ENCODE measurements around the gene PEDS1. TPM values are rescaled to one million over a fixed set of nuclear protein-coding genes. Genes with fewer than 3 reads are reported as not detected.

The PEDS1 gene
- total RNA-seq, 6 donors from 2014 or later, result 30.4 to 59.3 (median 34.2) TPM

- Histone ChIP-seq H3K36me3 (peaks cover 6 to 52% (median 27%) of the 10 kb centered on the region in 4 donors), H3K9me3 (no peaks in the 10 kb centered on the region), H3K4me3 (no peak overlapping the region), H3K27me3 (no peaks in the 10 kb centered on the region), H3K4me1 (peaks cover 71 to 99% (median 83%) of the 10 kb centered on the region in 4 donors), H3K27ac (peak overlapping the region; percentile 44 to 98 (median 74))
- TF ChIP-seq CTCF (IDR thresholded peaks at IDR 0.05) (no peak), EP300 (IDR thresholded peaks at IDR 0.05) (peak in 1 of 4 donors; percentile 69), POLR2A (IDR thresholded peaks at IDR 0.05) (no peak), POLR2AphosphoS5 (IDR thresholded peaks at IDR 0.05) (peak in 1 of 2 donors; percentile 70)
- WGBS, 2 donors, result 75 to 76% methylated on average over 10 to 12 of the region's 12 CpGs
- DNase-seq, result no peak
- ATAC-seq (ENCODE audit: low FRiP score in 2 of 2), result no peak
These were observed 11.5 kb downstream of the PEDS1 start for GRCh38 chr20:50141811-50142561.

- no peak overlapping the region for H3K4me3 ChIP-seq
- no peaks in the 10 kb centered on the region for H3K9me3 ChIP-seq
- H3K36me3 ChIP-seq, result peaks cover 6 to 58% (median 27%) of the 10 kb centered on the region in 4 donors
- WGBS, 2 donors, result 81 to 88% methylated on average over 4 to 6 of the region's 6 CpGs
- ATAC-seq (ENCODE audit: low FRiP score in 2 of 2), result no peak
- H3K27me3 ChIP-seq, result no peaks in the 10 kb centered on the region
- DNase-seq, result no peak
- H3K27ac ChIP-seq, result peak overlapping the region; percentile 28 to 98 (median 68)
- TF ChIP-seq POLR2A (IDR thresholded peaks at IDR 0.05) (no peak), EP300 (IDR thresholded peaks at IDR 0.05) (no peak), POLR2AphosphoS5 (IDR thresholded peaks at IDR 0.05) (no peak), CTCF (IDR thresholded peaks at IDR 0.05) (no peak)
- peaks cover 63 to 91% (median 74%) of the 10 kb centered on the region in 4 donors for H3K4me1 ChIP-seq
These were observed 12.4 kb downstream of the PEDS1 start for GRCh38 chr20:50141018-50141675.

- TF ChIP-seq CTCF (IDR thresholded peaks at IDR 0.05), result no peak
- no peak for TF ChIP-seq EP300 (IDR thresholded peaks at IDR 0.05)
- TF ChIP-seq POLR2AphosphoS5 (IDR thresholded peaks at IDR 0.05), result no peak
- no peak for TF ChIP-seq POLR2A (IDR thresholded peaks at IDR 0.05)
- Histone ChIP-seq H3K4me1 (peaks cover 55 to 84% (median 68%) of the 10 kb centered on the region in 4 donors), H3K27ac (peak overlapping the region; percentile 28 to 98 (median 86)), H3K9me3 (no peaks in the 10 kb centered on the region), H3K4me3 (no peak overlapping the region), H3K27me3 (no peaks in the 10 kb centered on the region), H3K36me3 (peaks cover 6 to 63% (median 29%) of the 10 kb centered on the region in 4 donors)
- ATAC-seq (ENCODE audit: low FRiP score in 2 of 2), result no peak
- DNase-seq, result no peak
- 78 to 89% methylated on average over 11 of the region's 11 CpGs for WGBS, 2 donors
These were observed 13.1 kb downstream of the PEDS1 start for GRCh38 chr20:50140339-50140859.

GRCh38 chr20:50138479-50139393, 14.8 kb downstream of the PEDS1 start:
- Histone ChIP-seq H3K27me3 (no peaks in the 10 kb centered on the region), H3K27ac (peak overlapping the region; percentile 49 to 79 (median 78)), H3K36me3 (peaks cover 11 to 72% (median 33%) of the 10 kb centered on the region in 4 donors), H3K4me3 (no peak overlapping the region), H3K9me3 (no peaks in the 10 kb centered on the region), H3K4me1 (peaks cover 42 to 67% (median 52%) of the 10 kb centered on the region in 4 donors)
- TF ChIP-seq POLR2AphosphoS5 (IDR thresholded peaks at IDR 0.05) (no peak), POLR2A (IDR thresholded peaks at IDR 0.05) (no peak), EP300 (IDR thresholded peaks at IDR 0.05) (no peak), CTCF (IDR thresholded peaks at IDR 0.05) (no peak)
- 73 to 75% methylated on average over 24 to 28 of the region's 29 CpGs for WGBS, 2 donors
- DNase-seq, result peak in 1 of 2 donors; percentile 67
- peak in 1 of 2 donors; percentile 16 for ATAC-seq (ENCODE audit: low FRiP score in 2 of 2)

Measured in upper lobe of left lung (tissue), 6 donors.